Activated T-helper 1 cell treated with Interleukin-2 at 50 U/mL for 16 hours (primary cell): ENCODE results near the gene MYH7B.

Experiments
- DNase-seq: peaks from one replicate; pipeline ENCODE4 v3.0.0-alpha.2; 2020; ENCODE audit warnings: low read depth

MYH7B gene

DNA sequence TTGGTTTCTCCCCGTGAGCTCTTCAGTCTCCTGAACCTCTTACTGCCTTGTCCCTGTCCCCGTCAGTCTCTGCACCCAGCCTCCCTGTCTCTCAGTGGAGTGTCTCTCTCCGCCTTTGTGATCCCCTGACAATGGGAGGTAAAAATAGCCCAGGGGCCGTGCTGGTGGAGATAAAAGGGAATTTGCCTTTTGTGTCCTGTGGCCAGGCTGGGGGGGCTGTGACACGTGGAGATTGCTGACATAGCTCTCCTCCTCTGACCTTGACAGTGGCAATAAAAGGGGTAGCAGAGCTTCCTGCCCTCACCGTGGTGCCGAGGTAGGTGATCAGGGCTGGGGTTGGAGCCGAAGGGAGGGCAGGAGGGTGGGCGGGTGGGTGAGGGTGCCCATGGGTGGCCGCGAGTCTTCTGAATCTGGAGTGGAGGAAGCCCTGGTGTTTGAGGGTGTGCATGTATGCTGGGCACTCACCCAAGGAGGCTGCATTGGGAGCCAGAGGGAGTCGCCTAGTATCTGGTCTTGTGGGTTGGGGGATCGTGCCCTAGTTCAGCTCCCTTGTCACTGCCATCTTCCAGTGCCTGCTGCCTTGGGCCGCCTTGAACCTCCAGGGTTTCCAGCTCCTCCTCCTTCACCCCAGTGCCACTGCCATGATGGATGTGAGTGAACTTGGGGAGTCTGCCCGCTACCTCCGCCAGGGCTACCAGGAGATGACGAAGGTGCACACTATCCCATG is 21.9 kb downstream of the MYH7B start:
- DNase-seq = no peak

DNA sequence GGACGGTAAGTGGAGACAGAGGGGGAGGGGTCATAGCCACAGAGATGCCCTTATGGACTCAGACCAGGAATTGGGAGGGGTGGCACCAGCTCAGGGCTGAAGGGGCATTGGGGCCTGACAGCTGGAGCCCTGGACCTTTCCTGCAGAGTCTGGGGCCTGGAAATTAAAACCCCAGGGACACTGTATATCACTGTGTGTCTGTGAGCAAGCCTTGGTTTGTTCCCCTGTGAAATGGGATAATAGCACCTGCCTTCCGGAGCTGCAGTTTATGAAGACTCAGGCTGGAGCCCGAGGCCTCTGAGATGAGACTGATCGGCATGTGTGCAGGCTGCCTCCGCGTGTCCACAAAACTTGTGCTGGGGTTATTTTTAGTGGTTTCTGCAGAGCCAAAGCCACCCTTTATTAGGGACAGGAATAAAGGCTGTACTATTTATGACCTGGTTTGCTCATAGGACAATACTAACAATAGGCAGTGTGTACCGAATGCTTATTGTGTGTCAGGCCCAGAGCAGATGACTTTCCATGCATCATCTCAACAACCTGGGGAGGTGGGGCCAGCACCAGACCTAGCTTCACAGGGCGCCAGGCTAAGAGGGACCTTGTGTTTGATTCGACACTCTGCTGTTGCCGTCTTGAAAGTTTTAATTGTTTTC is 22.6 kb downstream of the MYH7B start:
- no peak for DNase-seq

DNA sequence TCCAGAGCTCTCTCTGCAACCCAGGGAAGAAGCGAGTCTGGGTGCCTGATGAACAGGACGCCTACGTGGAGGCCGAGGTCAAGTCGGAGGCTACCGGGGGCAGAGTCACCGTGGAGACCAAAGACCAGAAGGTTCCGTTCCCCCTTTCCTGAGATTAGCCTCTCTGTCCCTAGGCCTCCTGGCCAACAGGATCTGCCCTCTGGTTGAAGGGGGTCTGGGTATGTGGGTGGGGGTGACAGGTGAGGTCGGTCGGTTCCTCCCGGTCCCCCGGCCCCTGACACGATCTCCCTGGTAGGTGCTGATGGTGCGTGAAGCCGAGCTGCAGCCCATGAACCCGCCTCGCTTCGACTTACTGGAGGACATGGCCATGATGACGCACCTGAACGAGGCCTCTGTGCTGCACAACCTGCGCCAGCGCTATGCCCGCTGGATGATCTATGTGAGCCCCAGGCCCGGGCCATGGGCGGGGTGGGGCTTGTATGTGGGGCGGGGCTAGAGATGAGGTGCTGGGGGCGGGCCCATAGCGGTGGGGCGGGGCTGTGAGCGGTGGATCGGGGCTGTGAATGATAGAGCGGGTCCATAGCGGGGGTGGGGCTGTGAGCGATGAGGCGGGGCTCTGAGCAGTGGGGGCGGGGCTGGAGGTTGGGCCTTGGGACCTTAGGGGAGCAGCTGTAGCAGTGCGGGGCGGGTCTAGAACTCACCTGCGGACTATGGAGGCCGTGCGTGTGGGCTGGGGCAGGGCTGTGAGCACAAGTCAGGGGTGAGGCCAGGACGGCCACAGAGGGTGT is 23.9 kb downstream of the MYH7B start:
- DNase-seq = no peak

DNA sequence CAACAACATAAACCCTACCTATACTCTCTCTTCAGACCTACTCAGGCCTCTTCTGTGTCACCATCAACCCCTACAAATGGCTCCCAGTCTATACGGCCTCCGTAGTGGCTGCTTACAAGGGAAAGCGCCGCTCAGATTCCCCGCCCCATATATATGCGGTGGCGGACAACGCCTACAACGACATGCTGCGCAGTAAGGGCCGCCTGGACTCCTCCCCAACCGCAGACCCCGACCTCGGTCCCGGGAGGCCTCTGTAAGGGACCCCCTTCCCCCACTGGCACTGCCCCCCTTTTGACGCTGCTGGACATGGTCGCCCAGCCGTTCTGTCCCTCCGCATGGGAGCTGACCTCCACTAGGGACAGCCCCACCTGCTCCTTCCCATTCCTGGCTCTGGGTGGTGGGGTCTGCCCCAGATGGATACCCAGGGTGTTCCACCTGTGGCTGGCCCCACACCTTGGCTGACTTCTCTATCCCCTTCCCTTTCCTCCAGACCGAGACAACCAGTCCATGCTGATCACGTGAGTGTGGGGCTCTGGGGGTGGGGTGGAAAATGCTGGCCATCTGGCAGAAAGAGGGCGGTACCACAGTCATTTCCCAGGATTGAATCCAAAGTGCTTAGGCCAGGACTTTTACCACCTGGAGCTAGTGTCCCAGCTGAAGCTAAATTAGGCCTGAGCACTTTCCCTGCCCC is 25.0 kb downstream of the MYH7B start:
- DNase-seq = no peak

DNA sequence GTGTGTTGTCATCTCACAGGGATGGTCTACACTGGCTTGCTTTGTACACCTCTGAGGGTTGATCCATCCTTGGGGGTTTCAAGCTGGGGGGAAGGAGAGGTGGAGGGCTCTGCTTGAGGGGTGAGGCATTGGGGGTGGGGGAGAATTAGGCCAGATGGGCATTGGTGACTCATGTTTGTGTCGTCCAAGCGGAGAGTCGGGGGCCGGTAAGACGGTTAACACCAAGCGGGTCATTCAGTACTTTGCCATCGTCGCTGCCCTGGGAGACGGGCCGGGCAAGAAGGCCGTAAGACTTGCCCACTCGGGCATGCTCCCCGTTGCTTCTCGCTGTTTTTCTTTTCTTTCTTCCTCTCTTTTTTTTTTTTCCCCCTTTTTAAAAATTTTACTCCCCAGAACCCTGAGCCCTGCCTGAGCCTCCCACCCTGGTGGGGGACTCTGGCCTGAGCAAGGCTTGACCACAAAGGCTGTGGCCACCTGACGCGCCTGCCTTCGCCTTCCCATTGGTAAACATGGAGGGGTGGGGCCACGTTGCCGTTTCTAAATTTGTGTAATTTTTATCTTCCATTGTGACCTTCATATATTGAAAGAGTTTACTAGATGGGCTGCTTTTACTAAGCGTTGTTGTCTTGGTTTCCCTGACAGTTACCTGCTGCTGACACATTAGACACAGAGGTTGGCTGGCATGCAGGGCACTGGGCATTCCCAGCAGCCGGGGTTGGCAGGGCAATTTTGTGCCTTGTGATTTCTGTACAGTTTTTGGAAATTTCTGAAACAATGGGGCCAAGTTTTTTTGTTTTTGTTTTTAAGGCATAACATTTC is 26.8 kb downstream of the MYH7B start:
- no peak for DNase-seq

DNA sequence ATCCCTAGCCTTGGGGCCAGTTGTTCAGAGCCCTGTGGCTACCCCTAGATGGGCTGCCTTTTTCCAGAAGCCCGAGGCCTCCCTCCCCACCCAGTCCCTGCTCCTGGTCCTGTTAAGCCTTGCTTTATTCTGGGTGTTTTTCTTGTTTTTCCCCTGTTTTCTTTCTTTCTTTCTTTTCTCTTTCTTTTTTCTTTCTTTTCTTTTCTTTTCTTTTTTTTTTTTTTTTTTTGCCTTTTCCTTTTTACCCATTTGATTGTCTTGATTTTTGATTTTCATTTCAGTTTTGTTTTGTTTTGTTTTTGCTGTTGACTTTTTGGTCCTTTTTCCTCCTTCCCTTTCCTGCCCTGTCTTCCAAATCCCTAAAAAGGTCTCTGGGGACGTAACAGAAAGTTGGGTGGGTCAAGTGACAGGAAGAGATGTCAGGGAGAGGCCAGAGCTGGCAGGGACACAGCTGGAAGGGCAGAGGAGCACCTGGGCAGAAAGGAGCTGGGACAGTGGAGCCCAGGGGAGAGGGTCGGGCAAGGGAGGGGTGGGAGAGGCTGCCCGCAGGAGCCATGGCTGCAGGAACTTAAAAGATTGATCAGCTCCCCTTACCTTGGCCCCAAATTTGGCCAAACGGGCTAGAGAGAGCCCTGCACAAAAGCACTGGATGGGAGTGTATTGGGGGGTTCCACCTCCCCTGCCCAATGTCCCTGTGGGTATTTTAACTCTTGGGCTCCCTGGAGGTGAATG is 27.6 kb downstream of the MYH7B start:
- DNase-seq = no peak

DNA sequence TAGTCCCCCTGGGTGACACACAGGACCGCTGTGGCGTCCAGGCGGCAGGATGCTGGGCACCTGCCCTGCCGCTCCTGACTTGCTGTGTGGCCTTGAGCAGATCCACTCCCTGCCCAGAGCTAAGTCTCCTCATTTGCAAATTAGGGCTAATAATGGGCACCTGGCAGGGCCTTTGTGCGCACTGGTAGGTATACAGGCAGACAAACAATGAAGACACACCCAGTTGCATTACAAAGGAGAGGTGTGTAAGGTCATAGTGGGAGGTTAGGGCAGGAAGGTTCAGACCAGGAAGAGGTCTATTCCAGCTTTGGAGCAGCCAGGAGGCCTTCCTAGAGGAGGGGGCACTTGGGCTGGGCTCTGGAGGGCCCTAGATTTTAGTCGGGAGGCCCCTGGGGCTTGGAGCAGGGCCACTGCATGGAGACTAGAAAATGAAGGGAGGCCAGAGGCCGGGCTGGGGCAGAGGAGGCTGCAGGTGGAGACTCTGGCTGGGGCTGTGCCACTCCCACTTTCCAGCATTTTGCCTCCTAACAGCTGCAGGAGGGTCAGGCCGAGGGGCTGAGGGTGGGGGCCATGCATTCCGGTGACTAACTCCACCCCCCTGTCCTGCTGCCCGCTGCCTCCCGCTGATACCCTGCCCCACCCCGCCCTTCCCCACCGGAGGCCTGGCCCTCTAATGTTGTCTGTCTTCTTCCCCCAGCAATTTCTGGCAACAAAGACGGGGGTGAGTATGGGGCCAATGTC is 28.5 kb downstream of the MYH7B start:
- DNase-seq = no peak

DNA sequence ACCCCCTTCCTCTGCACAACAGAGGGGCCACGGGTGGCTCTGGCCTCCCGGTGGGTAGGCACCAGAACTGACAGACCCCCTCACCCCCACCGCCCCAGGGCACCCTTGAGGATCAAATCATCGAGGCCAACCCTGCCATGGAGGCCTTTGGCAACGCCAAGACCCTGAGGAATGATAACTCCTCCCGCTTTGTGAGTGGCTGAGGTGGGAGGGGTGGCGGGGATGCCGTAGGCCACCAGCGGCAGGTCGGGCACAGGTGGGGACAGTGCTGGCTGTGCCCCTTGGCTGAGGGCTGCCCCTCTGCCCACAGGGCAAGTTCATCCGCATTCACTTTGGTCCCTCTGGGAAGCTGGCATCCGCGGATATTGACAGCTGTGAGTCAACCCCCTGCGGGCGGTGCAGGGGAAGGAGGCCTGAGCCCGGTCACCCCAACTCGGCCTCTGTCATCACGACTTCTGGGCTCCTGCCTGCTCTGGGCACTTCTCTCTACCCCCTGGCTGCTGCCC is 29.1 kb downstream of the MYH7B start:
- DNase-seq = no peak

DNA sequence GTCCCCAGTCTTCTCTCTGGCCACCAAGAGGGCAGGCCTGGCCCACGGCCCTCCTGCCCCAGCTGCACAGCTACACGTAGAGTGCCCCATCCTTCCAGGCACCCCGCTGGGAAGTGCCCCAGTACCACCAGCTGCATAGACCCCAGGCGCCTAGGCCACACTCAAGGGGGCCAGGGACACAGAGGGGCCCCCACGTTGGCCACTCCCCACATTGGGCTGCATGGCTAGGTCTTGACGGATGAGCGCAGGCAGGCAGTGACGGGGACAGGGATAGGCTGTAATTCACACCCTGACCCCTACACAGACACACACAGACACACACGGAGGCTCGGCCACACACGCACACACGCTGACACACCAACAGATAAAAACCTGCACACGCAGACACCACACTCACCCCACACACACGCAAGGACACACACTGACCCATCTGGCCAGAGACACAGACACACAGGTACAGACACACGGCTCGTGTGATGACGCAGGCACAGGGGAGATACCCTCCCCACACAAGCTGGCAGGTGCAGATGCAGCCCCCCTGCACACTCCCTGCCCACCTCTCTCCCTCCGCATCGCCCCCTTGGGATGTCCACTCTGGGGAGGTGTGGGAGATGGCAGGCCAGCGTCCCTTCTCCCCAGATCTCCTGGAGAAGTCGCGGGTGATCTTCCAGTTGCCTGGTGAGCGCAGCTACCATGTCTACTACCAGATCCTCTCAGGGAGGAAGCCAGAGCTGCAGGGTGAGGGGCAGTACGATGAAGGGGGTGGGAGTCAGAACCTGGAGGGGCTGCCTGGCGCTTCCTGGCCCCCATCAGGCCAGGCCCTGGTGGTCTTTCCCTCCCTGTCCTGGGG is 30.0 kb downstream of the MYH7B start:
- DNase-seq = no peak

DNA sequence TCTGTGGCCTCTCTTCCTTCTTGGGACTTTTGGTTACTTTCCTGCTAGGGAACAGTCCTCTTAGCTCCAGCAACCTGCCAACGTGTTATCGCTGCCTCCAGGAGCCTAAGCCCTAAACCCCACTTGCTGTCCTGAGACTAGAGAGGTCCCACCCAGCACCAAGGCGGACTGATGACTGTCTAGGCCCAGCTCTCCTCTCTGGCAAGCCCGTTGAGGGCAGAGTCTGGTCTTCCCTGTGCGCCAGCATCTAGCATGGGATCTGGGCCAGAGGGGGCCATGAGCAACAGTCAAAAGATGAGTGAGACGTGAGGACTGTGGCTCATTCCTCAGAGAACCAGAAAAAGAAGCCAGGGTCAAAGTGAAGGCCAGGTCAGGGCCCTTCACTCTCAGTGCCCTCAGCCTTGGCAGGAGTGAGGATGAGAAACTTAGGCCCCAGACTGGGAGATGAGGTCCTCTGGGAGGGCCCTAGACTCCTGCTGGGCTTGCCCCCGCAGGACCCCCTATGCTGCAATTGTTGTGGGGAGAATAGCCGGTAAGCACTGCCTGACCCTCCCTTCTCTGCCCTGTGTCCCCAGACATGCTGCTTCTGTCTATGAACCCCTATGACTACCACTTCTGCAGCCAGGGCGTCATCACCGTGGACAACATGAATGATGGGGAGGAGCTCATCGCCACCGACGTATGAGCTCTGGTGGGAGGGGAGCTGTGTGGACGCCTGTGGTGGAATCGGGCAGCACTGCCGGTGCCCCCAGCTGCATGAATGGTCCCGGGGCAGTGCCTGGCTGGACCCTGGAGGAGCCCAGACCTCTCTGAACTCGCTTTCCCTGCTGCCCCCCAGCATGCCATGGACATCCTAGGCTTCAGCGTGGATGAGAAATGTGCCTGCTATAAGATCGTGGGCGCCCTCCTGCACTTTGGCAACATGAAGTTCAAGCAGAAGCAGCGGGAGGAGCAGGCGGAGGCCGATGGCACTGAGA is 30.9 kb downstream of the MYH7B start:
- no peak for DNase-seq

DNA sequence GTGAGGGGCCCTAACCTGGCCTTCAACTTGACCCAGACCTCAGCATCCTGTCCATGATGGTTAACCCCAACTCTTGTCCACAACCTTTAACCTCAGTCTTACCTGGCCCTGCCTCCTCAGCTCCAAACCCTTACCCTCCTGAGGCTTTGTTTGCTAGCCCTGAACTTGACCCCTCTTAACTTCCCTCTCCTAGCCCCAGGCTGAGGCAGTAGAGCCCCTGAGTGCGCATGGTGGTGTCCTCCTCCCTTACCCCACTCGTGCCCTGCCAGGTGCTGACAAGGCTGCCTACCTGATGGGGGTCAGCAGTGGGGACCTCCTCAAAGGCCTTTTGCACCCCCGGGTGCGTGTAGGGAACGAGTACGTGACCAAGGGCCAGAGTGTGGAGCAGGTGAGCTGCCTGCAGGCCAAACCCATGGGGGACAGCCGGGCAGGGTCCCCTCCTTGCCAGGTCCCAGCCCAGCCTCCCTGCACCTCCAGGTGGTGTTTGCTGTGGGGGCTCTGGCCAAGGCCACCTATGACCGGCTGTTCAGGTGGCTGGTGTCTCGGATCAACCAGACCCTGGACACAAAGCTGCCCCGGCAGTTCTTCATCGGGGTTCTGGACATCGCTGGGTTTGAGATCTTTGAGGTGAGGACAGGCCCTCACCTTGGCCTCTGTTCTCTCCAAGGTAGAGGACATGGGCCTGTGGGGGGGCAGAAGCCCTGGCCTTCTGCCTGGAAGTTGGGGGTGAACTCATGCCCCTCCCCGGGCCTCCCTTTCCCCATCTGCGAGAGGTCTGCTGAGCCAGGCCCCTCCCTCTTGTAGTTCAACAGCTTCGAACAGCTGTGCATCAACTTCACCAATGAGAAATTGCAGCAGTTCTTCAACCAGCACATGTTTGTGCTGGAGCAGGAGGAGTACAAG is 31.9 kb downstream of the MYH7B start:
- DNase-seq = no peak

DNA sequence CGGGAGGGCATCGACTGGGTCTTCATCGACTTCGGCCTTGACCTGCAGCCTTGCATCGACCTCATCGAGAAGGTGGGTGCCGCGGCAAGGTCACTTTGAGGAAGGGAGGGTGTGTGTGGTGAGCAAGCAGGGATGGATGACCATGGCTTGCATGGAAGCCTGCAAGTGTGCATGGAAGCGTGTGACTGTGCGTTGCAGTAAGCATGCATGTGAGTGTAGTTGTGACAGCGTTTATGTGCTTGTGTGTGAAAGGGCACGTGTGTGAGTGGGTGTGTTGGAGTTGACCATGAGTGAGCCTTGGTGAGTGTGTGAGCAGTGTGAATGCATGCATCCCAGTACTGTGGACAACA is 32.5 kb downstream of the MYH7B start:
- DNase-seq = no peak

DNA sequence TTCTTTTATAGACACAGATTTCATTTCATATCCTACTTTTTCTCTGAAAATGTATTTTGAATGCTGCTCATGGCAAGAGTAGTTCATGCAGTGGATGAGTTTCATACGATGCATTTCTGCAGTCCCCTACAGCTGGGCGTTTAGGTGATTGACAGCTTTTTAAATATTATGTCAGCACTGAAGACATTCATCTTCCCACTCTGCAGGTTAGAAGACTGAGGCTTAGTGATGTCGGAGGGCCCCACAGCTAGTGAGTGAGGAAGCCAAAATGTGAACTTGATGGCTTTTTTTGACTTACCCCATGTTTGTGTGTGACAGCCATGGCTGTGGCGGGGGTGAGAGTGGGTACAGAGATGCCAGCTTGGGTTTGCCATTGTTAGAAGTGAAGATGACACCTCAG is 33.5 kb downstream of the MYH7B start:
- no peak for DNase-seq

DNA sequence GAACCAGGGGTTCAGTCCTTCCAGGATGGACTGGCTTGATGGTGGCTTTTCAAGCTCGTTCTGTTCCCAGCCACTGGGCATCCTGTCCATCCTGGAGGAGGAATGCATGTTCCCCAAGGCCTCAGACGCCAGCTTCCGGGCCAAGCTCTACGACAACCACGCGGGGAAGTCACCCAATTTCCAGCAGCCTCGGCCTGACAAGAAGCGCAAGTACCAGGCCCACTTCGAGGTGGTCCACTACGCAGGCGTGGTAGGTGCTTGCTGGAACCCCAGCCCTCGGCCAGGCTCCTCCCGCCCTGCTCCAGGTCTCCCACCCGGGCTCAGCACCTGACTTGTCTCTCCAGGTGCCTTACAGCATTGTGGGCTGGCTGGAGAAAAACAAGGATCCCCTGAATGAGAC is 34.0 kb downstream of the MYH7B start:
- DNase-seq = no peak

DNA sequence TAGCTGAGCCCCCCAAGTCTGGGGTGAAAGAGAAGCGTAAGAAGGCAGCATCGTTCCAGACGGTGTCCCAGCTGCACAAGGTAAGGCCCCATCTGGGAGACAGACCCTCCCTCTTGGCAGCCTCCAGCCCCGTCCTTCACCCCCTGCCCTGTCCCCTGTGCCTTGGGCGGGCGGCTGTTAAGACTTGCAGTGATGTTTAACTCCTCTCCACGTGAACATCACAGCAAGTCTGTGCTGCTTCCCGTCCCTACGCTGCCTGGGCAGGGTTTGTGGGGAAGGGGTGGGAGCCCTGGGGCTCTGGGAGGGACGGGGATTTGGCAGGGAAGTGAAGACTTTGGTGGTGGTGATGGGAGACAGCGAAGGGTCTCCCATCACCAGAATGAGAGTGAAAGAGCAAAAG is 34.6 kb downstream of the MYH7B start:
- DNase-seq = no peak

DNA sequence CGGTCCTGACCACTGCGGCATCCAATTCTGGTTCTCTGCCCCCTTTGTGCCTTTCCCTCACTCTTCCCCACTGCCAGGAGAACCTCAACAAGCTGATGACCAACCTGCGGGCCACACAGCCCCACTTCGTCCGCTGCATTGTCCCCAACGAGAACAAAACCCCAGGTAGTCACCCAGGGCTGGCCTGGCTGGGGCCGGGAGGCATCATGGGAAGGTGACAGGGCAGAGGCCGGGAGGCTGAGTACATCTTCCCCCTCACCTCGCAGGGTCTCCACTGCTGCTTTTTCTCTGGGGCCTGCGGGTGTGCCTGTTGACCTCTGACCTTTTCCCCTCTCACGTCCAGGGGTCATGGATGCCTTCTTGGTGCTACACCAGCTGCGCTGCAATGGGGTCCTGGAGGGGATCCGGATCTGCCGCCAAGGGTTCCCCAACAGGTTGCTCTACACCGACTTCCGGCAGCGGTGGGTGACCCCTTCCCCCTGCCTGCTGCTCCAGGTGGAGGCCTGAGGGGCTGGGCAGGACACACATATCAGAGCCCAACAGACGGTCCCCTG is 35.1 kb downstream of the MYH7B start:
- DNase-seq = no peak
